Measurements from ENCODE around the gene CDK14.

CDK14 gene

GRCh38 chr7:90856351-90857070 is 260.4 kb downstream of the CDK14 start:
- no peak overlapping the region for H3K27ac ChIP-seq
- TF ChIP-seq CTCF (conservative IDR thresholded peaks at IDR 0.05) = no peak

- H3K27ac ChIP-seq = no peak overlapping the region
- TF ChIP-seq CTCF (conservative IDR thresholded peaks at IDR 0.05) = no peak
Observed at GRCh38 chr7:90857603-90858002, 261.5 kb downstream of the CDK14 start.

- no peak for TF ChIP-seq CTCF (conservative IDR thresholded peaks at IDR 0.05)
- H3K27ac ChIP-seq = no peak overlapping the region
Observed at GRCh38 chr7:90858546-90858945, 262.4 kb downstream of the CDK14 start.

- no peak for TF ChIP-seq CTCF (conservative IDR thresholded peaks at IDR 0.05)
- no peak overlapping the region for H3K27ac ChIP-seq
Observed at GRCh38 chr7:90859521-90859920, 263.4 kb downstream of the CDK14 start.

GRCh38 chr7:90864088-90864487 is 268.0 kb downstream of the CDK14 start:
- no peak for TF ChIP-seq CTCF (conservative IDR thresholded peaks at IDR 0.05)
- no peak overlapping the region for H3K27ac ChIP-seq

GRCh38 chr7:90869335-90869734 is 273.2 kb downstream of the CDK14 start:
- H3K27ac ChIP-seq = no peak overlapping the region
- no peak for TF ChIP-seq CTCF (conservative IDR thresholded peaks at IDR 0.05)

- no peak overlapping the region for H3K27ac ChIP-seq
- TF ChIP-seq CTCF (conservative IDR thresholded peaks at IDR 0.05) = no peak
Observed at GRCh38 chr7:90876701-90877100, 280.6 kb downstream of the CDK14 start.
